ENCODE measurements around the gene CFB. TPM values are rescaled to one million over a fixed set of nuclear protein-coding genes. Genes with fewer than 3 reads are reported as not detected.

The CFB gene
- polyA plus RNA-seq, 1 donor (not counting 4 experiments of a cell fraction or from before 2014, with no cell fraction given), result 2.5 TPM

- TF ChIP-seq EZH2 (IDR thresholded peaks at IDR 0.05; ENCODE audit: low read length) (no peak), CTCF (optimal IDR thresholded peaks at IDR 0.05 in 1 of 3, IDR thresholded peaks at IDR 0.05 in 1 of 3, conservative IDR thresholded peaks at IDR 0.05 in 1 of 3; ENCODE audit: extremely low read depth in 1 of 3, insufficient read depth in 2 of 3, low read length in 3 of 3) (no peak)
- Histone ChIP-seq H3K36me3 (ENCODE audit: control insufficient read depth in 2 of 2, extremely low read depth in 1 of 2, insufficient read depth in 2 of 2, low read length in 2 of 2) (no peaks in the 10 kb centered on the region), H3K27me3 (ENCODE audit: control insufficient read depth, extremely low read depth, insufficient read depth, low read length) (no peaks in the 10 kb centered on the region), H3K9ac (ENCODE audit: control insufficient read depth, extremely low read depth, insufficient read depth, low read length) (no peak overlapping the region), H3K4me3 (ENCODE audit: control insufficient read depth in 2 of 3, extremely low read depth in 1 of 3, insufficient read depth in 2 of 3, low read depth in 1 of 3, low read length in 3 of 3) (no peak overlapping the region), H3K79me2 (ENCODE audit: control insufficient read depth, insufficient read depth, low read length) (no peaks in the 10 kb centered on the region), H2AFZ (ENCODE audit: control insufficient read depth, low read length) (no peak overlapping the region), H3K27ac (ENCODE audit: control insufficient read depth, insufficient read depth, low read length) (no peak overlapping the region), H3K9me3 (ENCODE audit: control insufficient read depth, low read depth, low read length) (no peaks in the 10 kb centered on the region), H4K20me1 (ENCODE audit: control insufficient read depth, extremely low read depth, insufficient read depth, low read length) (no peaks in the 10 kb centered on the region), H3K9me1 (ENCODE audit: control insufficient read depth, extremely low read depth, insufficient read depth, low read length) (no peaks in the 10 kb centered on the region), H3K4me2 (ENCODE audit: control insufficient read depth, extremely low read depth, insufficient read depth, low read depth, low read length) (no peak overlapping the region), H3K4me1 (ENCODE audit: control insufficient read depth, extremely low read depth, insufficient read depth, low read length) (peaks cover 13% of the 10 kb centered on the region)
- DNase-seq (ENCODE audit: low read depth, low spot score) (no peak), FAIRE-seq (no peak)
- dilution Hi-C loops (cut with MboI; ENCODE audit: extremely low pct_ligation_motif_present, low sequenced_read_pairs), result no loop called here
Observed at GRCh38 chr6:31915351-31915750, 30.5 kb upstream of the CFB start.

GRCh38 chr6:31915756-31916155 lies 30.1 kb upstream of the CFB start:
- no peaks in the 10 kb centered on the region for H3K27me3 ChIP-seq (ENCODE audit: control insufficient read depth, extremely low read depth, insufficient read depth, low read length)
- H3K27ac ChIP-seq (ENCODE audit: control insufficient read depth, insufficient read depth, low read length), result no peak overlapping the region
- no peak overlapping the region for H3K4me3 ChIP-seq (ENCODE audit: control insufficient read depth in 2 of 3, extremely low read depth in 1 of 3, insufficient read depth in 2 of 3, low read depth in 1 of 3, low read length in 3 of 3)
- H3K4me1 ChIP-seq (ENCODE audit: control insufficient read depth, extremely low read depth, insufficient read depth, low read length), result peaks cover 11% of the 10 kb centered on the region
- DNase-seq (ENCODE audit: low read depth, low spot score) (no peak), FAIRE-seq (no peak)
- no peaks in the 10 kb centered on the region for H3K79me2 ChIP-seq (ENCODE audit: control insufficient read depth, insufficient read depth, low read length)
- no peaks in the 10 kb centered on the region for H3K36me3 ChIP-seq (ENCODE audit: control insufficient read depth in 2 of 2, extremely low read depth in 1 of 2, insufficient read depth in 2 of 2, low read length in 2 of 2)
- no peak for TF ChIP-seq CTCF (optimal IDR thresholded peaks at IDR 0.05 in 1 of 3, IDR thresholded peaks at IDR 0.05 in 1 of 3, conservative IDR thresholded peaks at IDR 0.05 in 1 of 3; ENCODE audit: extremely low read depth in 1 of 3, insufficient read depth in 2 of 3, low read length in 3 of 3)
- TF ChIP-seq EZH2 (IDR thresholded peaks at IDR 0.05; ENCODE audit: low read length), result no peak
- no peak overlapping the region for H3K9ac ChIP-seq (ENCODE audit: control insufficient read depth, extremely low read depth, insufficient read depth, low read length)
- dilution Hi-C loops (cut with MboI; ENCODE audit: extremely low pct_ligation_motif_present, low sequenced_read_pairs), result no loop called here
- H4K20me1 ChIP-seq (ENCODE audit: control insufficient read depth, extremely low read depth, insufficient read depth, low read length), result no peaks in the 10 kb centered on the region
- no peaks in the 10 kb centered on the region for H3K9me1 ChIP-seq (ENCODE audit: control insufficient read depth, extremely low read depth, insufficient read depth, low read length)
- H3K9me3 ChIP-seq (ENCODE audit: control insufficient read depth, low read depth, low read length), result no peaks in the 10 kb centered on the region
- no peak overlapping the region for H2AFZ ChIP-seq (ENCODE audit: control insufficient read depth, low read length)
- no peak overlapping the region for H3K4me2 ChIP-seq (ENCODE audit: control insufficient read depth, extremely low read depth, insufficient read depth, low read depth, low read length)
